Cardiac muscle cell (in vitro differentiated cells and primary cell): Measurements from ENCODE around the gene LLPH. TPM values are rescaled to one million over a fixed set of nuclear protein-coding genes. Genes with fewer than 3 reads are reported as not detected.

ENCODE experiments used
- DNase-seq, 2 donors: peaks; one replicate each; pipeline versions ENCODE4 v3.0.0 to v3.0.0-alpha.2; 2010 to 2017; ENCODE audit warnings: low read depth in 1 of 2, low spot score in 1 of 2
- H3K27ac ChIP-seq: fragments of 200-600 bp; sonication (generic); 2 replicates; pipeline ENCODE4 v1.5.1; 2016
- H3K27me3 ChIP-seq: fragments of 200-600 bp; sonication (generic); 2 replicates; pipeline ENCODE4 v1.6.0; 2016; ENCODE audit warnings: control low read depth
- H3K36me3 ChIP-seq: fragments of 200-600 bp; sonication (generic); 2 replicates; pipeline ENCODE4 v1.5.1; 2016; ENCODE audit warnings: control low read depth
- H3K4me1 ChIP-seq: fragments of 200-600 bp; sonication (generic); 2 replicates; pipeline ENCODE4 v1.8.1; 2017; ENCODE audit warnings: low read depth, mild to moderate bottlenecking, mixed run types
- H3K4me3 ChIP-seq: fragments of 200-600 bp; sonication (generic); 2 replicates; pipeline ENCODE4 v1.5.1; 2016; ENCODE audit warnings: mild to moderate bottlenecking
- H3K9me3 ChIP-seq: fragments of 200-600 bp; sonication (generic); 2 replicates; pipeline ENCODE4 v1.5.1; 2017; ENCODE audit warnings: low read depth, mild to moderate bottlenecking, control low read depth
- CTCF ChIP-seq: IDR thresholded peaks from 2 replicates; pipeline ENCODE4 v1.5.1; 2012; ENCODE audit warnings: low read depth, mild to moderate bottlenecking, low read length
- polyA plus RNA-seq: library from polyadenylated mRNA; unstranded; fragments of >200 nt; fragmentation: Nextera tagmentation; extraction: Ambion mirVana; gene quantifications from 2 replicates; pipeline ENCODE4 v1.2.1, GENCODE V29; 2016
- total RNA-seq: library from RNA; depleted of rRNA; stranded (reverse); fragments of >200 nt; gene quantifications from 2 replicates; pipeline ENCODE4 v1.2.3, GENCODE V29; 2016

Gene LLPH
- total and polyA plus RNA-seq, 2 experiments from 2014 or later, result 3.9 to 41.6 TPM

GRCh38 chr12:66168410-66168809 lies 37.9 kb upstream of the LLPH start:
- Histone ChIP-seq H3K9me3 (no peaks in the 10 kb centered on the region), H3K4me1 (no peaks in the 10 kb centered on the region), H3K36me3 (no peaks in the 10 kb centered on the region), H3K27ac (peak overlapping the region; percentile 75), H3K4me3 (no peak overlapping the region), H3K27me3 (no peaks in the 10 kb centered on the region)
- no peak for TF ChIP-seq CTCF
- DNase-seq, result no peak

GRCh38 chr12:66166561-66166960 lies 36.0 kb upstream of the LLPH start:
- Histone ChIP-seq H3K4me3 (no peak overlapping the region), H3K27ac (no peak overlapping the region), H3K9me3 (no peaks in the 10 kb centered on the region), H3K4me1 (no peaks in the 10 kb centered on the region), H3K27me3 (no peaks in the 10 kb centered on the region), H3K36me3 (no peaks in the 10 kb centered on the region)
- no peak for TF ChIP-seq CTCF
- DNase-seq, result no peak

- TF ChIP-seq CTCF, result no peak
- H3K9me3 ChIP-seq, result no peaks in the 10 kb centered on the region
- no peak overlapping the region for H3K27ac ChIP-seq
- H3K4me3 ChIP-seq, result no peak overlapping the region
- H3K4me1 ChIP-seq, result no peaks in the 10 kb centered on the region
- H3K36me3 ChIP-seq, result no peaks in the 10 kb centered on the region
- DNase-seq, result no peak
- H3K27me3 ChIP-seq, result no peaks in the 10 kb centered on the region
Observed at GRCh38 chr12:66165141-66165540, 34.6 kb upstream of the LLPH start.

GRCh38 chr12:66164349-66164821 lies 33.8 kb upstream of the LLPH start:
- TF ChIP-seq CTCF, result no peak
- Histone ChIP-seq H3K27ac (no peak overlapping the region), H3K36me3 (no peaks in the 10 kb centered on the region), H3K4me1 (no peaks in the 10 kb centered on the region), H3K9me3 (no peaks in the 10 kb centered on the region), H3K27me3 (no peaks in the 10 kb centered on the region), H3K4me3 (no peak overlapping the region)
- peak in 1 of 2 donors; percentile 48 for DNase-seq

- DNase-seq, result no peak
- TF ChIP-seq CTCF, result no peak
- H3K27me3 ChIP-seq, result no peaks in the 10 kb centered on the region
- no peak overlapping the region for H3K27ac ChIP-seq
- no peaks in the 10 kb centered on the region for H3K4me1 ChIP-seq
- H3K9me3 ChIP-seq, result no peaks in the 10 kb centered on the region
- no peaks in the 10 kb centered on the region for H3K36me3 ChIP-seq
- no peak overlapping the region for H3K4me3 ChIP-seq
Observed at GRCh38 chr12:66163289-66163688, 32.7 kb upstream of the LLPH start.

- no peaks in the 10 kb centered on the region for H3K36me3 ChIP-seq
- no peak overlapping the region for H3K4me3 ChIP-seq
- no peaks in the 10 kb centered on the region for H3K27me3 ChIP-seq
- no peak for TF ChIP-seq CTCF
- no peaks in the 10 kb centered on the region for H3K4me1 ChIP-seq
- DNase-seq, result no peak
- H3K27ac ChIP-seq, result no peak overlapping the region
- H3K9me3 ChIP-seq, result no peaks in the 10 kb centered on the region
Observed at GRCh38 chr12:66162701-66163100, 32.2 kb upstream of the LLPH start.
